ENCODE measurements around the gene CREB5.

CREB5 gene

DNA sequence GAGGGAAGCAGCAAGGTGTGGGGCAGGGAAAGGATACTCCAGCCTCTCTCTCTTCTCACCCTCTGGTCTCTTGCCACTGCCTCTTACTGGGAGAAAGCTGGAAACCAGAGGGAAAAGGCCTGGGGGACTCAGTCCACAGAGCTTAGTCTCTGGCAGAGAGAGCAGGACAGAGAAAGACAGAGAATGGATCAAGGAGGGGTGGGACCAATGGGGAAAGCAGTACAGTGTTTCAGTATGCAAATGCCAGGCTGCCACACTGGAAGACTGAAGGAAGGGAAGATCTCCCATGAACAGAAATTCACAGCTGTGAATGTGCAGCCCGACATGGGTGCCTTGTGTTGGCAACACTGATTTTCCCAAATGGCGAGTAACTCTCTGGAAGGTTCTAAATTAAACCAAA lies 40.4 kb downstream of the CREB5 start:
- Histone ChIP-seq H3K9me2 (replicated peaks; ENCODE audit: low read depth, low read length) (no peaks in the 10 kb centered on the region), H3K4me2 (ENCODE audit: low read depth, low read length, poor library complexity, severe bottlenecking) (no peak overlapping the region), H3K79me2 (ENCODE audit: insufficient read depth, low read length) (no peaks in the 10 kb centered on the region), H3F3A (ENCODE audit: low read depth) (no peaks in the 10 kb centered on the region), H3K4me3 (ENCODE audit: low read length, poor library complexity, severe bottlenecking) (no peak overlapping the region), H3K9me3 (ENCODE audit: insufficient read depth, low read depth, low read length) (no peaks in the 10 kb centered on the region), H4K20me1 (ENCODE audit: insufficient read depth, low read length, poor library complexity, severe bottlenecking) (no peaks in the 10 kb centered on the region), H3K27me3 (ENCODE audit: insufficient read depth, low read length, poor library complexity, severe bottlenecking) (no peaks in the 10 kb centered on the region), H3K36me3 (ENCODE audit: insufficient read depth, low read length) (no peaks in the 10 kb centered on the region), H3K9ac (ENCODE audit: low read depth, low read length, poor library complexity, severe bottlenecking) (no peak overlapping the region), H2AFZ (ENCODE audit: low read length) (no peak overlapping the region), H3K4me1 (ENCODE audit: insufficient read depth, low read length, poor library complexity, severe bottlenecking) (peaks cover 4% of the 10 kb centered on the region)
- no peak for TF ChIP-seq EZH2phosphoT487 (IDR thresholded peaks at IDR 0.05; ENCODE audit: borderline replicate concordance)
- TF ChIP-seq, protein P1, sequence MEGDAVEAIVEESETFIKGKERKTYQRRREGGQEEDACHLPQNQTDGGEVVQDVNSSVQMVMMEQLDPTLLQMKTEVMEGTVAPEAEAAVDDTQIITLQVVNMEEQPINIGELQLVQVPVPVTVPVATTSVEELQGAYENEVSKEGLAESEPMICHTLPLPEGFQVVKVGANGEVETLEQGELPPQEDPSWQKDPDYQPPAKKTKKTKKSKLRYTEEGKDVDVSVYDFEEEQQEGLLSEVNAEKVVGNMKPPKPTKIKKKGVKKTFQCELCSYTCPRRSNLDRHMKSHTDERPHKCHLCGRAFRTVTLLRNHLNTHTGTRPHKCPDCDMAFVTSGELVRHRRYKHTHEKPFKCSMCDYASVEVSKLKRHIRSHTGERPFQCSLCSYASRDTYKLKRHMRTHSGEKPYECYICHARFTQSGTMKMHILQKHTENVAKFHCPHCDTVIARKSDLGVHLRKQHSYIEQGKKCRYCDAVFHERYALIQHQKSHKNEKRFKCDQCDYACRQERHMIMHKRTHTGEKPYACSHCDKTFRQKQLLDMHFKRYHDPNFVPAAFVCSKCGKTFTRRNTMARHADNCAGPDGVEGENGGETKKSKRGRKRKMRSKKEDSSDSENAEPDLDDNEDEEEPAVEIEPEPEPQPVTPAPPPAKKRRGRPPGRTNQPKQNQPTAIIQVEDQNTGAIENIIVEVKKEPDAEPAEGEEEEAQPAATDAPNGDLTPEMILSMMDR (conservative IDR thresholded peaks at IDR 0.05; ENCODE audit: low read length) = no peak

- no peaks in the 10 kb centered on the region for H3K36me3 ChIP-seq (ENCODE audit: insufficient read depth, low read length)
- no peaks in the 10 kb centered on the region for H3F3A ChIP-seq (ENCODE audit: low read depth)
- H3K4me2 ChIP-seq (ENCODE audit: low read depth, low read length, poor library complexity, severe bottlenecking) = no peak overlapping the region
- H3K9ac ChIP-seq (ENCODE audit: low read depth, low read length, poor library complexity, severe bottlenecking) = no peak overlapping the region
- no peaks in the 10 kb centered on the region for H3K9me2 ChIP-seq (replicated peaks; ENCODE audit: low read depth, low read length)
- no peaks in the 10 kb centered on the region for H3K9me3 ChIP-seq (ENCODE audit: insufficient read depth, low read depth, low read length)
- no peak overlapping the region for H3K4me3 ChIP-seq (ENCODE audit: low read length, poor library complexity, severe bottlenecking)
- H3K79me2 ChIP-seq (ENCODE audit: insufficient read depth, low read length) = no peaks in the 10 kb centered on the region
- TF ChIP-seq, protein P1 (conservative IDR thresholded peaks at IDR 0.05; ENCODE audit: low read length) = no peak
- TF ChIP-seq EZH2phosphoT487 (IDR thresholded peaks at IDR 0.05; ENCODE audit: borderline replicate concordance) = no peak
- H2AFZ ChIP-seq (ENCODE audit: low read length) = no peak overlapping the region
- no peaks in the 10 kb centered on the region for H4K20me1 ChIP-seq (ENCODE audit: insufficient read depth, low read length, poor library complexity, severe bottlenecking)
- H3K4me1 ChIP-seq (ENCODE audit: insufficient read depth, low read length, poor library complexity, severe bottlenecking) = peaks cover 4% of the 10 kb centered on the region
- H3K27me3 ChIP-seq (ENCODE audit: insufficient read depth, low read length, poor library complexity, severe bottlenecking) = no peaks in the 10 kb centered on the region
Measured at GRCh38 chr7:28455486-28455885, 43.2 kb downstream of the CREB5 start.

- H3K27me3 ChIP-seq (ENCODE audit: insufficient read depth, low read length, poor library complexity, severe bottlenecking) = no peaks in the 10 kb centered on the region
- no peaks in the 10 kb centered on the region for H3K9me3 ChIP-seq (ENCODE audit: insufficient read depth, low read depth, low read length)
- no peak for TF ChIP-seq EZH2phosphoT487 (IDR thresholded peaks at IDR 0.05; ENCODE audit: borderline replicate concordance)
- TF ChIP-seq, protein P1 (conservative IDR thresholded peaks at IDR 0.05; ENCODE audit: low read length) = no peak
- no peaks in the 10 kb centered on the region for H3K79me2 ChIP-seq (ENCODE audit: insufficient read depth, low read length)
- H3K9me2 ChIP-seq (replicated peaks; ENCODE audit: low read depth, low read length) = no peaks in the 10 kb centered on the region
- no peaks in the 10 kb centered on the region for H3K4me1 ChIP-seq (ENCODE audit: insufficient read depth, low read length, poor library complexity, severe bottlenecking)
- H3K4me3 ChIP-seq (ENCODE audit: low read length, poor library complexity, severe bottlenecking) = no peak overlapping the region
- H4K20me1 ChIP-seq (ENCODE audit: insufficient read depth, low read length, poor library complexity, severe bottlenecking) = no peaks in the 10 kb centered on the region
- H3K36me3 ChIP-seq (ENCODE audit: insufficient read depth, low read length) = no peaks in the 10 kb centered on the region
- no peak overlapping the region for H3K4me2 ChIP-seq (ENCODE audit: low read depth, low read length, poor library complexity, severe bottlenecking)
- H3K9ac ChIP-seq (ENCODE audit: low read depth, low read length, poor library complexity, severe bottlenecking) = no peak overlapping the region
- no peaks in the 10 kb centered on the region for H3F3A ChIP-seq (ENCODE audit: low read depth)
- H2AFZ ChIP-seq (ENCODE audit: low read length) = no peak overlapping the region
Measured at GRCh38 chr7:28456044-28456443, 43.7 kb downstream of the CREB5 start.

Measured in Loucy (cell line).